ENCODE results near the gene USH1C. TPM values are rescaled to one million over a fixed set of nuclear protein-coding genes. Genes with fewer than 3 reads are reported as not detected.

Gene USH1C
- total and polyA plus RNA-seq, 2 experiments from 2014 or later: not detected

DNA sequence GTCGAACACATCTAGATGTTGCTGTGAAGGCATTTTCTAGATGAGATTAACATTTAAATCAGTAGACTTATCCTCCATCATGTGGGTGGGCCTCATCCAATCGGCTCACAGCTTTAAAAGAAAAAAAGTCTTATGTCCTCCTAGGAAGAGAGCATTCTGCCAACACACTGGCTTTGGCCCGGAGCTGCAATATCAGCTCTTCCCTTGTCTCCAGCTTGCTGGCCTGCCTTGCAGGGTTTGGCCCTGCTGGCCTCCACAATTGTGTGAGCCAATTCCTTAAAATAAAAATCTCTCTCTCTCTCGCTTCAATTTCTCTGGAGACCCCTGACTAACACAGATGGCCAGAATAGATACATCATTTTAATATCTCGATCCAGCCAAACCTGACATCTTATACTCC is 54.5 kb downstream of the USH1C start:
- Histone ChIP-seq H3K4me1 (ENCODE audit: insufficient read depth) (no peaks in the 10 kb centered on the region), H3K27me3 (replicated peaks; ENCODE audit: insufficient read depth) (0 out of 2 replicates have a peak, but pooled peaks cover 13% of the 10 kb centered on the region), H3F3A (ENCODE audit: insufficient read depth) (no peaks in the 10 kb centered on the region), H3K27ac (no peak overlapping the region), H3K4me2 (ENCODE audit: unreplicated experiment) (no peak overlapping the region), H4K20me1 (ENCODE audit: insufficient read depth) (no peaks in the 10 kb centered on the region), H2AFZ (no peak overlapping the region), H3K9ac (no peak overlapping the region), H3K79me2 (ENCODE audit: insufficient read depth) (no peaks in the 10 kb centered on the region), H3K4me3 (no peak overlapping the region), H3K9me2 (ENCODE audit: insufficient read depth) (no peaks in the 10 kb centered on the region), H3K9me3 (ENCODE audit: low read depth) (no peaks in the 10 kb centered on the region), H3K36me3 (ENCODE audit: low read depth) (no peaks in the 10 kb centered on the region)
- DNase-seq: no peak
- 37 to 41% methylated on average over 5 of the region's 5 CpGs for WGBS, 2 experiments (ENCODE audit: low coverage in 1 of 2, low lambda C conversion rate in 2 of 2, missing lambda C conversion rate in 2 of 2)
- TF ChIP-seq EZH2phosphoT487 (IDR thresholded peaks at IDR 0.05; ENCODE audit: insufficient read depth, low read depth): no peak
- no peak for TF ChIP-seq EZH2 (IDR thresholded peaks at IDR 0.05; ENCODE audit: insufficient read depth, poor library complexity, severe bottlenecking)
- in situ Hi-C loops (cut with MboI): no loop called here

DNA sequence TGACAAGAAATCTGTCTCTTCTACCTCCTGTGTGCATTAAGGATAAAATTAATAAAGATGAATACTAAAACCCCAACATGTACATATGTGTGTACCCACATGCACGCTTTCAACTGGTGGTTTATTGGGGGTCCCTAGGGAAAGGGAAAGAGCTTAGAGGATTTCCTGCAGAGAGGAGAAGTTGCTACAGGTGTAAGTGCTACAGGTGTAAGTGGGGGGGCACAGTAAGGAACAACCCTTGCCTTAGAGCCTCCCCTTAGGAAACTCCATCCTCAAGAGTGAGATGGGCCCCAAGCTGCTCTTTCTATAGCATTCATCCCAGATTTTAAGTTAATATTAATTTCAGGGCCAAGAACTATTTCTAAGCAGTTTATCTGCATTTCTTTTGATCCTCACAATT is 55.7 kb downstream of the USH1C start:
- no peaks in the 10 kb centered on the region for H3K9me3 ChIP-seq (ENCODE audit: low read depth)
- no peak overlapping the region for H3K27ac ChIP-seq
- H3F3A ChIP-seq (ENCODE audit: insufficient read depth): no peaks in the 10 kb centered on the region
- H3K4me2 ChIP-seq (ENCODE audit: unreplicated experiment): no peak overlapping the region
- H2AFZ ChIP-seq: no peak overlapping the region
- no peak for TF ChIP-seq EZH2 (IDR thresholded peaks at IDR 0.05; ENCODE audit: insufficient read depth, poor library complexity, severe bottlenecking)
- TF ChIP-seq EZH2phosphoT487 (IDR thresholded peaks at IDR 0.05; ENCODE audit: insufficient read depth, low read depth): no peak
- H4K20me1 ChIP-seq (ENCODE audit: insufficient read depth): no peaks in the 10 kb centered on the region
- no peaks in the 10 kb centered on the region for H3K9me2 ChIP-seq (ENCODE audit: insufficient read depth)
- 0 out of 2 replicates have a peak, but pooled peaks cover 13% of the 10 kb centered on the region for H3K27me3 ChIP-seq (replicated peaks; ENCODE audit: insufficient read depth)
- no peaks in the 10 kb centered on the region for H3K4me1 ChIP-seq (ENCODE audit: insufficient read depth)
- no peaks in the 10 kb centered on the region for H3K36me3 ChIP-seq (ENCODE audit: low read depth)
- H3K79me2 ChIP-seq (ENCODE audit: insufficient read depth): no peaks in the 10 kb centered on the region
- no peak for DNase-seq
- 30 to 35% methylated on average over 1 of the region's 1 CpG for WGBS, 2 experiments (ENCODE audit: low coverage in 1 of 2, low lambda C conversion rate in 2 of 2, missing lambda C conversion rate in 2 of 2)
- in situ Hi-C loops (cut with MboI): no loop called here
- no peak overlapping the region for H3K9ac ChIP-seq
- no peak overlapping the region for H3K4me3 ChIP-seq

- H3K4me2 ChIP-seq (ENCODE audit: unreplicated experiment): no peak overlapping the region
- H2AFZ ChIP-seq: no peak overlapping the region
- no peaks in the 10 kb centered on the region for H3K79me2 ChIP-seq (ENCODE audit: insufficient read depth)
- H3K4me3 ChIP-seq: no peak overlapping the region
- H3K27ac ChIP-seq: no peak overlapping the region
- H3K4me1 ChIP-seq (ENCODE audit: insufficient read depth): no peaks in the 10 kb centered on the region
- TF ChIP-seq EZH2phosphoT487 (IDR thresholded peaks at IDR 0.05; ENCODE audit: insufficient read depth, low read depth) (no peak), EZH2 (IDR thresholded peaks at IDR 0.05; ENCODE audit: insufficient read depth, poor library complexity, severe bottlenecking) (no peak)
- no peaks in the 10 kb centered on the region for H3K9me2 ChIP-seq (ENCODE audit: insufficient read depth)
- 0 out of 2 replicates have a peak, but pooled peaks cover 13% of the 10 kb centered on the region for H3K27me3 ChIP-seq (replicated peaks; ENCODE audit: insufficient read depth)
- WGBS, 2 experiments (ENCODE audit: low coverage in 1 of 2, low lambda C conversion rate in 2 of 2, missing lambda C conversion rate in 2 of 2): 57 to 64% methylated on average over 5 of the region's 5 CpGs
- no peak overlapping the region for H3K9ac ChIP-seq
- no peaks in the 10 kb centered on the region for H3K9me3 ChIP-seq (ENCODE audit: low read depth)
- no peak for DNase-seq
- no peaks in the 10 kb centered on the region for H4K20me1 ChIP-seq (ENCODE audit: insufficient read depth)
- H3F3A ChIP-seq (ENCODE audit: insufficient read depth): no peaks in the 10 kb centered on the region
- H3K36me3 ChIP-seq (ENCODE audit: low read depth): no peaks in the 10 kb centered on the region
- in situ Hi-C loops (cut with MboI): no loop called here
These were observed 57.6 kb downstream of the USH1C start for GRCh38 chr11:17486646-17487045.

GRCh38 chr11:17483505-17483904 is 60.7 kb downstream of the USH1C start:
- H3F3A ChIP-seq (ENCODE audit: insufficient read depth): no peaks in the 10 kb centered on the region
- no peak overlapping the region for H2AFZ ChIP-seq
- H3K79me2 ChIP-seq (ENCODE audit: insufficient read depth): no peaks in the 10 kb centered on the region
- no peaks in the 10 kb centered on the region for H3K9me3 ChIP-seq (ENCODE audit: low read depth)
- 26 to 28% methylated on average over 2 of the region's 2 CpGs for WGBS, 2 experiments (ENCODE audit: low coverage in 1 of 2, low lambda C conversion rate in 2 of 2, missing lambda C conversion rate in 2 of 2)
- no peak overlapping the region for H3K9ac ChIP-seq
- in situ Hi-C loops (cut with MboI): no loop called here
- H3K4me1 ChIP-seq (ENCODE audit: insufficient read depth): no peaks in the 10 kb centered on the region
- H3K4me2 ChIP-seq (ENCODE audit: unreplicated experiment): no peak overlapping the region
- H3K27me3 ChIP-seq (replicated peaks; ENCODE audit: insufficient read depth): peaks cover 3% of the 10 kb centered on the region; the same call in 1 of the 2 replicates
- no peak overlapping the region for H3K27ac ChIP-seq
- DNase-seq: no peak
- H3K9me2 ChIP-seq (ENCODE audit: insufficient read depth): no peaks in the 10 kb centered on the region
- H3K4me3 ChIP-seq: no peak overlapping the region
- TF ChIP-seq EZH2phosphoT487 (IDR thresholded peaks at IDR 0.05; ENCODE audit: insufficient read depth, low read depth): no peak
- no peak for TF ChIP-seq EZH2 (IDR thresholded peaks at IDR 0.05; ENCODE audit: insufficient read depth, poor library complexity, severe bottlenecking)
- no peaks in the 10 kb centered on the region for H4K20me1 ChIP-seq (ENCODE audit: insufficient read depth)
- no peaks in the 10 kb centered on the region for H3K36me3 ChIP-seq (ENCODE audit: low read depth)

DNA sequence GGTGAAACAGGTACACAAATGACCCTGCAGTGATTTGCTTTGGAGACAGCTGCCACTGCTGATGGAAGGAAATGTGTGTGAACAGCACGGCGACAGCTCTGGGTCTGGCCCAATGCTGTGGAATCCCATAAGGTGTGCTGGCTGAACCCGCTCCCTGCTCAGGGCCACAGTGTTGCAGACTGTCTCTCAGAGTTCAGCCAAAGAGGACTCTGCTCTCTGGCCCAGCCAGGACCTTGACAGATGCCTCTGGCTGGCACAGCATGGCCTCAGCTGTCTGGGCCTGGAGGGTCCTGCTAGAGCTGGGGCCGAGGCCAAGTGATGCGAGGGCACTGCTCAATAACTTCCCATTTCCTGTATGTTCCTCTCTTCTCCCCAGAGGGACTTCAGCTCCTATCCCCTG is 62.3 kb downstream of the USH1C start:
- WGBS, 2 experiments (ENCODE audit: low coverage in 1 of 2, low lambda C conversion rate in 2 of 2, missing lambda C conversion rate in 2 of 2): 74 to 76% methylated on average over 5 of the region's 5 CpGs
- Histone ChIP-seq H3K9ac (no peak overlapping the region), H3K79me2 (ENCODE audit: insufficient read depth) (no peaks in the 10 kb centered on the region), H3K27me3 (replicated peaks; ENCODE audit: insufficient read depth) (peaks cover 17% of the 10 kb centered on the region), H3F3A (ENCODE audit: insufficient read depth) (no peaks in the 10 kb centered on the region), H3K4me1 (ENCODE audit: insufficient read depth) (no peaks in the 10 kb centered on the region), H2AFZ (no peak overlapping the region), H3K9me3 (ENCODE audit: low read depth) (no peaks in the 10 kb centered on the region), H4K20me1 (ENCODE audit: insufficient read depth) (no peaks in the 10 kb centered on the region), H3K4me2 (ENCODE audit: unreplicated experiment) (no peak overlapping the region), H3K4me3 (no peak overlapping the region), H3K27ac (no peak overlapping the region), H3K36me3 (ENCODE audit: low read depth) (no peaks in the 10 kb centered on the region), H3K9me2 (ENCODE audit: insufficient read depth) (no peaks in the 10 kb centered on the region)
- no peak for DNase-seq
- in situ Hi-C loops (cut with MboI): no loop called here
- no peak for TF ChIP-seq EZH2phosphoT487 (IDR thresholded peaks at IDR 0.05; ENCODE audit: insufficient read depth, low read depth)
- no peak for TF ChIP-seq EZH2 (IDR thresholded peaks at IDR 0.05; ENCODE audit: insufficient read depth, poor library complexity, severe bottlenecking)
